GM19463 (cell line): Measurements from ENCODE around the gene RPUSD3.

Experiments
- ATAC-seq: cut with Tn5 transposase; IDR thresholded peaks from one replicate; pipeline ENCODE4 v1.9.1; 2021; ENCODE audit warnings: mild to moderate bottlenecking, moderate library complexity; ENCODE audit not compliant: unreplicated experiment

The RPUSD3 gene

GRCh38 chr3:9806688-9807589 is 36.9 kb downstream of the RPUSD3 start:
- ATAC-seq, result no peak

DNA sequence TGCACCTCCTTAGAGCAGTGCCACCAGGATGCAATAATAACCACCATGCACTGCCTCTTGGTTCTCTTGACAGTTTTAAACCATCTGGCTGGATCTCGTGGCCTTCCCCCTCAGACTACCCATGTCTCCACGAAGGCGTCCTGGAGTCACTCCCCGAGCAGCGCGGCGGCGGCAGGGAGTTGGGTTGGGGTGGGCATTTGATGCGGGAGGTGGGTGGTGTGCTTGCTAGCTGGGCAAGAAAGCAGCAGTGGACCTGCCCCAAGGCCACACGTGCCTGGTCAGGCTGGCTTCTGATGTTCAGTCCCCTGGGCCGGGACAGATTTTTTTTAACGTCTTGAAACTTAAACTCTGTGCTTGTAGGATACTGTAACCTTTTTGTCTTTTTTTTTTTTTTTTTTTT is 37.7 kb downstream of the RPUSD3 start:
- ATAC-seq, result no peak

DNA sequence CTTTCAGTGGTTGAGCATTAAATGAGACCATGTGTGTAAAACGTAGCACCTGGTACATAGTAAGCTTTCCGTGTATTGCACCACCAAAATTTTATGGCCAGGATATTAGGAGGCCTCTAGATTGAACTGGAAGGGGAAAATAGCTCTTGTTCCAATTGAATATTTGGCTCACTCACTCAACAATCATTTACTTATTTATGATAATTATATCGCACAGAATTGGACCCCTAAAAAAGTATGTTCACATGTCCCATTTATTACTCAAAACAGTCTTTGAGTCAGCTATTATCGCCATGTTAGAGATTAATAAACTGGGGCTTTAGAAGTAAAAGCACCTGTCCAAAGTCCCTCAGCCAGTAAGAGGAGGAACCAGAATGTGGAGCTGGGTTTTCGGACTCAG is 38.8 kb downstream of the RPUSD3 start:
- no peak for ATAC-seq

GRCh38 chr3:9803494-9803893 is 40.3 kb downstream of the RPUSD3 start:
- no peak for ATAC-seq

GRCh38 chr3:9800529-9800928 is 43.3 kb downstream of the RPUSD3 start:
- ATAC-seq, result no peak

DNA sequence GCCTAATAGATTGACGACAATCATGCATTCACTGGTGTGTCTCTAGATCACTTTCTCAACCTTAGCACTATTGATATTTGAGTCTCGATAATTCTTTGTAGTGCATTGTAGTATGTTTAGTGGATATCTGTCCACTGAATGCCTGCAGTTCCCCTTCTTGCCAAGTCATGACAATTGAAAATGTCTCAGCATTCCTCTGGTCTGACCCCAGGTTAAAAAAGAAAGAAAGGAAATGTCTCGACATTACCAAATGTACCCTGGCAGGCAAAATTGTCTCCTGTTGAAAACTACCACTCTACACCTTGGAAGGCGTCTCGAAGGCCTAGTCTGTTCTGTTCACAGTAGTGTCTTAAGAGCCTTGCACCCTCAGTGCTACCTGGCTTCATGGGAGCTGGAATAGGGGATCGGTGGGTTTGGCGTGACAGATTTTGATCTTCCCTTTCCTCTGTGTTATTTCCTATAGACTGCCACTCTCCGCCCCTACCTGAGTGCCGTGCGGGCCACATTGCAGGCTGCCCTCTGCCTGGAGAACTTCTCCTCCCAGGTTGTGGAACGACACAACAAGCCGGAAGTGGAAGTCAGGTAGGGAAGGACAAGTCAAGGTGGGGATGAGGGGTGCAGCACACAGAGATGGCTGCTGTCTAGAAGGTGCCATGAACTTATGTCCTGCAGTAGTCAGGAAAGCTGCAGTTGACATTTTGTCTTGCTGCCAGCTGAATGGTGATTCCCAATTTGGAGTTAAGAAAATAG is 46.4 kb downstream of the RPUSD3 start:
- no peak for ATAC-seq

- ATAC-seq, result no peak
These were observed 48.6 kb downstream of the RPUSD3 start for GRCh38 chr3:9795207-9795606.

DNA sequence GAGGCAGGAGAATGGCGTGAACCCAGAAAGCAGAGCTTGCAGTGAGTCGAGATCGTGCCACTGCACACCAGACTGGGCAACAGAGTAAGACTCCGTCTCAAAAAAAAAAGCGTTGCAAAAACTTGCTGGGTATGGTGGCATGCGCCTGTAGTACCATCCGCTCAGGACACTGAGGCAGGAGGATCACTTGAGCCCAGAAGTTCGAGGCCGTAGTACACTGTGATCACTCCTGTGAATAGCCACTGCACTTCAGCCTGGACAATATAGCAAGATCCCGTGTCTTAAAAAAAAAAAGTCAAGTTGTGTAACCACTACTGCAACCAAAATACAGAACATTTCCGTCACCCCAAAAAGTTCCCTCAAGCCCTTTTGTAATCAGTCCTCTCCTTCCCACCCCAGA is 49.4 kb downstream of the RPUSD3 start:
- no peak for ATAC-seq

DNA sequence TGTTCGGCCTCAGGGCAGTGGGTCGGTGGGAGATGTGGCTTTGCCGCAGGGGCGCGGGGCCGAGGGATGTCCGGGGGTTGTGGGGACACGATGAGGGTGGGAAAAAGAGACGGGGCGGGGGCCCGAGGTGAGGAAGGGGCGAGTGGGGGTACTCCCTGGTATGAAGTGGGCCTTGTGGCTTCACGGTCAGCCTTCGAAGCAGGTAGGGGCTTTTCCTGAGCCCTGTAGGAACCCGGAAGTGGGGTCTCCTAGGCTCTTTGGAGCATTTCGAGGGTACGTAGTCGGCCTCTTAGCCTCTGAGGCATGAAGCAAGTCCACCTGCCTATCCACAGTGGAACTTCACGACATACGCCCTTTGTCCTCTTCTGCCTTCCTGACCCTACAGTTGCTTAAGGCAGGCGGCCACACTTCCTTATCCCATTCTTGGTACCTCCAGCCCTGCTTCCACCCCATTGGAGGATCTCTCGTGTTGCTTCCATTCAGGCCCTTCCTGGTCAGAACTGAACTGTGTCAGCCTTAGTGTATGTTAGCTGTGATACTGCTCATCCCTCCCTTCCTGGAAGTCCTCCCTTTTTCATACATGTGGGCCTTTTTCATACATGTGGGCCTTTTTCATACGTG is 50.5 kb downstream of the RPUSD3 start:
- ATAC-seq, result no peak

- peak; percentile 75 for ATAC-seq
These were observed 51.2 kb downstream of the RPUSD3 start, which contains the start of the genes ARPC4 and TADA3 for GRCh38 chr3:9792405-9793160. Gene ARPC4 (plus strand): TSS chr3:9793082. CDS start chr3:9793122, 40 bp downstream. Gene TADA3 (minus strand): TSS chr3:9792473. CDS start chr3:9791466, 1,007 bp downstream.

- ATAC-seq, result no peak
These were observed 51.9 kb downstream of the RPUSD3 start for GRCh38 chr3:9791790-9792404.

DNA sequence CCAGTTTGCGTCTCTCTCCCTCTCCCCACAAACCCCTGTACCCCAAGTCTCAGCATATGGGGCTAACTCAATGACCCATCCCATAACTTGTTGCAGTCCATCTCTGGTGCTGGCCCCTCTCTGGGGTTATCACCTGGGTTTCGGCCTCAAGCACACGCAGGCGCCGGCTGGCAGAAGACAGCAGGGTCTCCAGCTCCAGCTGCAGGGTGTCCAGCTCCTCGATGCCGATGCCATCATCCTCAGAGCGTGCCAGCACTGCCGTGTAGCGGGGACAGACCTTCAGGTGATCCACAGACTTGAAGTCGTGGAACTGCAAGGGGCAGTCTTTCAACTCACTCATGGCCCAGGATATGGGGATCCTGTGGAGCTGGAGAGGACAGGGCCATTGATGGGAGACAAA is 52.7 kb downstream of the RPUSD3 start:
- ATAC-seq, result no peak
